SK-N-SH treated with all-trans-retinoic acid at 6 μM for 48 hours (cell line): ENCODE measurements around the gene NUCB1.

ENCODE experiments used
- ARNTL ChIP-seq: fragments of 450-650 bp; formaldehyde crosslinking; IDR thresholded peaks from 2 replicates; pipeline ENCODE4 v1.5.0; 2020; ENCODE audit warnings: low read depth, mild to moderate bottlenecking, moderate library complexity, borderline replicate concordance
- ESRRG ChIP-seq: fragments of 250-450 bp; sonication (Bioruptor Pico); IDR thresholded peaks from 2 replicates; pipeline ENCODE4 v1.6.1; 2021; ENCODE audit warnings: mild to moderate bottlenecking
- PATZ1 ChIP-seq: fragments of 250-450 bp; sonication (Bioruptor Pico); IDR thresholded peaks from 2 replicates; pipeline ENCODE4 v1.8.0; 2020; ENCODE audit warnings: mild to moderate bottlenecking, moderate library complexity, borderline replicate concordance
- RARB ChIP-seq: fragments of 250-450 bp; sonication (Bioruptor Pico); IDR thresholded peaks from 2 replicates; pipeline ENCODE4 v1.8.0; 2021; ENCODE audit warnings: mild to moderate bottlenecking, moderate library complexity
- TOX ChIP-seq: fragments of 250-450 bp; sonication (Bioruptor Pico); IDR thresholded peaks from 2 replicates; pipeline ENCODE4 v1.8.0; 2021; ENCODE audit warnings: mild to moderate bottlenecking, moderate library complexity, borderline replicate concordance
- TSHZ2 ChIP-seq: fragments of 250-450 bp; sonication (Bioruptor Pico); IDR thresholded peaks from 2 replicates; pipeline ENCODE4 v1.5.0; 2020; ENCODE audit warnings: mild to moderate bottlenecking, moderate library complexity
- ZC3H10 ChIP-seq: fragments of 250-450 bp; sonication (Bioruptor Pico); IDR thresholded peaks from 2 replicates; pipeline ENCODE4 v1.5.1; 2021; ENCODE audit warnings: mild to moderate bottlenecking, moderate library complexity
- ZFP3 ChIP-seq: fragments of 250-450 bp; sonication (Bioruptor Pico); IDR thresholded peaks from 2 replicates; pipeline ENCODE4 v1.5.0; 2020; ENCODE audit warnings: mild to moderate bottlenecking, moderate library complexity
- ZNF8 ChIP-seq: fragments of 450-650 bp; formaldehyde crosslinking; IDR thresholded peaks from 2 replicates; pipeline ENCODE4 v1.5.0; 2020; ENCODE audit warnings: mild to moderate bottlenecking, moderate library complexity
- TF ChIP-seq, protein P1 (sequence below): fragments of 250-450 bp; sonication (Bioruptor Pico); IDR thresholded peaks from 2 replicates; pipeline ENCODE4 v1.5.1; 2020; ENCODE audit warnings: low read depth, mild to moderate bottlenecking, moderate library complexity
- TF ChIP-seq, protein P2 (sequence below): fragments of 250-450 bp; sonication (Bioruptor Pico); IDR thresholded peaks from 2 replicates; pipeline ENCODE4 v1.8.0; 2021; ENCODE audit warnings: low read depth, mild to moderate bottlenecking, moderate library complexity, borderline replicate concordance

GRCh38 chr19:48955308-48955958 is 55.3 kb downstream of the NUCB1 start:
- TF ChIP-seq PATZ1 (CRISPR knock-in tag) (no peak), ESRRG (CRISPR knock-in tag) (no peak), ARNTL (CRISPR knock-in tag) (no peak), ZFP3 (CRISPR knock-in tag) (no peak), RARB (CRISPR knock-in tag) (no peak), TSHZ2 (no peak), ZNF8 (CRISPR knock-in tag) (no peak), TOX (no peak), ZC3H10 (CRISPR knock-in tag) (no peak)
- TF ChIP-seq, protein P1, sequence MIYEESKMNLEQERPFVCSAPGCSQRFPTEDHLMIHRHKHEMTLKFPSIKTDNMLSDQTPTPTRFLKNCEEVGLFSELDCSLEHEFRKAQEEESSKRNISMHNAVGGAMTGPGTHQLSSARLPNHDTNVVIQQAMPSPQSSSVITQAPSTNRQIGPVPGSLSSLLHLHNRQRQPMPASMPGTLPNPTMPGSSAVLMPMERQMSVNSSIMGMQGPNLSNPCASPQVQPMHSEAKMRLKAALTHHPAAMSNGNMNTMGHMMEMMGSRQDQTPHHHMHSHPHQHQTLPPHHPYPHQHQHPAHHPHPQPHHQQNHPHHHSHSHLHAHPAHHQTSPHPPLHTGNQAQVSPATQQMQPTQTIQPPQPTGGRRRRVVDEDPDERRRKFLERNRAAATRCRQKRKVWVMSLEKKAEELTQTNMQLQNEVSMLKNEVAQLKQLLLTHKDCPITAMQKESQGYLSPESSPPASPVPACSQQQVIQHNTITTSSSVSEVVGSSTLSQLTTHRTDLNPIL (CRISPR knock-in tag), result no peak
- TF ChIP-seq, protein P2, sequence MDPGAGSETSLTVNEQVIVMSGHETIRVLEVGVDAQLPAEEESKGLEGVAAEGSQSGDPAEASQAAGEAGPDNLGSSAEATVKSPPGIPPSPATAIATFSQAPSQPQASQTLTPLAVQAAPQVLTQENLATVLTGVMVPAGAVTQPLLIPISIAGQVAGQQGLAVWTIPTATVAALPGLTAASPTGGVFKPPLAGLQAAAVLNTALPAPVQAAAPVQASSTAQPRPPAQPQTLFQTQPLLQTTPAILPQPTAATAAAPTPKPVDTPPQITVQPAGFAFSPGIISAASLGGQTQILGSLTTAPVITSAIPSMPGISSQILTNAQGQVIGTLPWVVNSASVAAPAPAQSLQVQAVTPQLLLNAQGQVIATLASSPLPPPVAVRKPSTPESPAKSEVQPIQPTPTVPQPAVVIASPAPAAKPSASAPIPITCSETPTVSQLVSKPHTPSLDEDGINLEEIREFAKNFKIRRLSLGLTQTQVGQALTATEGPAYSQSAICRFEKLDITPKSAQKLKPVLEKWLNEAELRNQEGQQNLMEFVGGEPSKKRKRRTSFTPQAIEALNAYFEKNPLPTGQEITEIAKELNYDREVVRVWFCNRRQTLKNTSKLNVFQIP (CRISPR knock-in tag), result no peak
